Testis (tissue), 3 donors: ENCODE measurements around the gene OLFML2B. TPM values are rescaled to one million over a fixed set of nuclear protein-coding genes. Genes with fewer than 3 reads are reported as not detected.

Experiments
- DNase-seq: peaks from one replicate; pipeline ENCODE4 v3.0.0-alpha.2; 2019
- H3K27ac ChIP-seq, 2 donors: fragments of 200-600 bp; sonication (generic); one replicate each; pipeline ENCODE4 v1.5.1; 2019
- H3K27me3 ChIP-seq: fragments of 200-600 bp; sonication (generic); one replicate; pipeline ENCODE4 v1.5.1; 2019
- H3K36me3 ChIP-seq: fragments of 200-600 bp; sonication (generic); one replicate; pipeline ENCODE4 v1.5.1; 2017; ENCODE audit warnings: low read depth; ENCODE audit errors: missing control alignments
- H3K4me1 ChIP-seq: fragments of 200-600 bp; sonication (generic); one replicate; pipeline ENCODE4 v1.5.1; 2019
- H3K4me3 ChIP-seq, 2 donors: fragments of 200-600 bp; sonication (generic); one replicate each; pipeline ENCODE4 v1.5.1; 2017 to 2019
- H3K9me3 ChIP-seq: fragments of 200-600 bp; sonication (generic); one replicate; pipeline ENCODE4 v1.5.1; 2017
- POLR2A ChIP-seq: fragments of 450-650 bp; IDR thresholded peaks from one replicate; pipeline ENCODE4 v1.6.1; 2017; ENCODE audit warnings: antibody characterized with exemption, mild to moderate bottlenecking, moderate library complexity
- WGBS, 2 donors: methylation state at CpG; one replicate each; pipeline ENCODE4 v1.1.5; 2018; 5-methylcytosine and 5-hydroxymethylcytosine counted together
- intact Hi-C: fragments of 100-400 bp; cut with DNase I; formaldehyde crosslinking; loops from one replicate; pipeline ENCODE4 v1.15.1; 2023; ENCODE audit warnings: low total_unique reads
- polyA plus RNA-seq: library from polyadenylated mRNA; stranded (reverse); fragments of 350-450 nt; fragmentation: Illumina TruSeq; extraction: RNeasy Lipid Tissue Mini Kit (QIAGEN cat#74804); gene quantifications from one replicate; pipeline ENCODE4 v1.2.3, GENCODE V29; 2014; ENCODE audit warnings: low read depth, low replicate concordance; ENCODE audit not compliant: insufficient read depth
- total RNA-seq, 2 donors: library from RNA; depleted of rRNA; stranded (reverse); fragments of >200 nt; gene quantifications; one replicate each; pipeline ENCODE4 v1.2.3, GENCODE V29; 2016
- TF ChIP-seq, protein P1 (sequence below), 3 experiments: fragments of 450-650 bp in 2 of 3; fragments of 200-600 bp in 1 of 3; sonication (generic) in 1 of 3; IDR thresholded peaks; one replicate each; pipeline ENCODE4 v1.5.1; 2016 to 2019; ENCODE audit warnings: antibody characterized with exemption in 3 of 3, mild to moderate bottlenecking in 2 of 3, moderate library complexity in 1 of 3

The OLFML2B gene
- total and polyA plus RNA-seq, 3 donors from 2014 or later: 31.3 to 57.9 (median 40.4) TPM

DNA sequence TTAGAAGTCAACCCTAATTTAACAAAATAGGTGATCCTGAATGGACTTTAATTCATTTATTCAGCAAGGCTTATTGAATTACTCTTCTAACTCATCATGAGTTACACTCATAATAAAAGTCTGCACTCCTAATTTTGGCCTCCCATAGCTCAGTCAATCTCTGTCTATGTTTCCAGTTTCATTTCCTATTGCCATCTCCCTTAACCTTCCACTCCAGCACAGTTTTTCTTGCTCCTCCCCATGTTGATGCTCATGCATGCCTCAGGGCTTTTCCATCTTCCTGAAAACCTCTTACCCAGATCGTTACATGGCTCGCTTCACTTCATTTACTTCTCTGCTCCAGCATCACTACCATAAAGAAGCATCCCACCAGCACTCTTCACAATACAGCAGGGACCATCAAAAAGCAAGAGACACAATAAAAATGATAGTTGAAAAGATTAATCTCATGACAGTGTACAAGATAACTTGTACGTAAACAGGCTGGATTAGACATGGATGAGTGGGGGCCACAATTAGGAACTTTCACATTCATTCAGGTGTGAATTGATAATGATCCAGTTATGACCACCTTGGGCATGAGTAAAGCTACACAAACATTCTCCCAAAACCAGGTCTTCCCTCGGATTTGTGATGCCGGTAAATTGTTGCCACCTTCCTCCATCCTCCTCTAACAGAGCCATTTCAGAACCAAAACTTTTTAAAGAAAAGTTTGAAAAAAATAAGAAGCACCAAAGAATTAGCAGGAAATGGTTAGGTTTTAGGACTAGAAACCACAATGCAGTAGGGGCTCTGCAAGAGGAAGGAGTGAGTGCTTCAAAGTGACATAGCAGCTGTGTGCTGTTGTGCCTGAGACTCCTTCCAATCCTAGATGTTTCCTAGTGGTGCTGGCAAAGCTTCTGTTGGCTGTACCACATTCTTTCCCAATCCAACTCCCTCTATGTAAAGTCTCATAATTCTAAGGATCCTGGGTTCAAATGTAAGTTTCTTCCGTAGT is 89.8 kb downstream of the OLFML2B start:
- Histone ChIP-seq H3K36me3 (no peaks in the 10 kb centered on the region), H3K27me3 (no peaks in the 10 kb centered on the region), H3K4me1 (no peaks in the 10 kb centered on the region), H3K9me3 (no peaks in the 10 kb centered on the region), H3K27ac (no peak overlapping the region), H3K4me3 (no peak overlapping the region)
- intact Hi-C loops: no loop called here
- no peak for TF ChIP-seq POLR2A
- TF ChIP-seq, protein P1, sequence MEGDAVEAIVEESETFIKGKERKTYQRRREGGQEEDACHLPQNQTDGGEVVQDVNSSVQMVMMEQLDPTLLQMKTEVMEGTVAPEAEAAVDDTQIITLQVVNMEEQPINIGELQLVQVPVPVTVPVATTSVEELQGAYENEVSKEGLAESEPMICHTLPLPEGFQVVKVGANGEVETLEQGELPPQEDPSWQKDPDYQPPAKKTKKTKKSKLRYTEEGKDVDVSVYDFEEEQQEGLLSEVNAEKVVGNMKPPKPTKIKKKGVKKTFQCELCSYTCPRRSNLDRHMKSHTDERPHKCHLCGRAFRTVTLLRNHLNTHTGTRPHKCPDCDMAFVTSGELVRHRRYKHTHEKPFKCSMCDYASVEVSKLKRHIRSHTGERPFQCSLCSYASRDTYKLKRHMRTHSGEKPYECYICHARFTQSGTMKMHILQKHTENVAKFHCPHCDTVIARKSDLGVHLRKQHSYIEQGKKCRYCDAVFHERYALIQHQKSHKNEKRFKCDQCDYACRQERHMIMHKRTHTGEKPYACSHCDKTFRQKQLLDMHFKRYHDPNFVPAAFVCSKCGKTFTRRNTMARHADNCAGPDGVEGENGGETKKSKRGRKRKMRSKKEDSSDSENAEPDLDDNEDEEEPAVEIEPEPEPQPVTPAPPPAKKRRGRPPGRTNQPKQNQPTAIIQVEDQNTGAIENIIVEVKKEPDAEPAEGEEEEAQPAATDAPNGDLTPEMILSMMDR (IDR thresholded peaks at IDR 0.05): no peak
- DNase-seq: no peak
- WGBS, 2 donors: 79% methylated on average over 6 of the region's 6 CpGs

Other genes with a start within 250 kb of the OLFML2B start
- gene NOS1AP, start 45.8 kb upstream of the OLFML2B start, total RNA-seq: 1 to 10 TPM; 4.1 to 5.1 TPM
- gene NOS1AP, start 45.8 kb upstream of the OLFML2B start, polyA plus RNA-seq: 2.1 TPM